Caco-2 (cell line): Measurements from ENCODE around the gene TTLL11. TPM values are rescaled to one million over a fixed set of nuclear protein-coding genes. Genes with fewer than 3 reads are reported as not detected.
A peak's percentile ranks its signal among the peaks of the same experiment; 100 is the strongest.

Source experiments
- BruUV-seq: library from RNA; stranded (reverse); fragments of 400-500 nt; replicated peaks from 2 replicates; lab custom pipeline; 2021; lab: Mats Ljungman, UMichigan
- CTCF ChIA-PET: fragments of 300-600 bp; sonication (Branson Sonifier 250); formaldehyde crosslinking; loops from one replicate; lab custom pipeline; 2022; ENCODE audit warnings: antibody characterized with exemption; lab: Charles Lee
- POLR2A ChIA-PET: fragments of 300-600 bp; sonication (Branson Sonifier 250); formaldehyde crosslinking; loops from one replicate; lab custom pipeline; 2022; ENCODE audit warnings: antibody characterized with exemption; lab: Charles Lee
- DNase-seq, 2 experiments: peaks; one replicate each; pipeline versions ENCODE4 v3.0.0 to v3.0.0-alpha.2; 2020 to 2022
- H3K27me3 ChIP-seq: replicated peaks from 2 replicates; pipeline ENCODE4 v1.6.0; 2011; ENCODE audit warnings: low read length; ENCODE audit not compliant: control insufficient read depth, insufficient read depth
- H3K36me3 ChIP-seq: 2 replicates; pipeline ENCODE4 v1.5.1; 2011; ENCODE audit warnings: low read length; ENCODE audit not compliant: control insufficient read depth, insufficient read depth
- H3K4me1 ChIP-seq: fragments of 250-450 bp; sonication (Bioruptor Pico); 2 replicates; pipeline ENCODE4 v1.5.1; 2020; ENCODE audit warnings: mild to moderate bottlenecking
- H3K4me3 ChIP-seq: 2 replicates; pipeline ENCODE4 v1.5.1; 2011; ENCODE audit warnings: low read depth, mild to moderate bottlenecking, control low read depth, low read length
- H3K9me3 ChIP-seq: fragments of 250-450 bp; sonication (Bioruptor Pico); 2 replicates; pipeline ENCODE4 v1.5.1; 2020; ENCODE audit warnings: mild to moderate bottlenecking, moderate library complexity
- H3K27ac Mint-ChIP-seq: one replicate; pipeline ENCODE4 v1.8.0; 2022; ENCODE audit warnings: mixed read lengths; ENCODE audit not compliant: unreplicated experiment
- H3K27me3 Mint-ChIP-seq: one replicate; pipeline ENCODE4 v1.8.0; 2022; ENCODE audit warnings: mixed read lengths; ENCODE audit not compliant: insufficient read depth, unreplicated experiment
- H3K36me3 Mint-ChIP-seq: one replicate; pipeline ENCODE4 v1.8.0; 2022; ENCODE audit warnings: mild to moderate bottlenecking, mixed read lengths; ENCODE audit not compliant: insufficient read depth, unreplicated experiment
- H3K4me1 Mint-ChIP-seq: one replicate; pipeline ENCODE4 v1.8.0; 2022; ENCODE audit warnings: low read depth, mixed read lengths; ENCODE audit not compliant: unreplicated experiment
- H3K4me3 Mint-ChIP-seq: one replicate; pipeline ENCODE4 v1.8.0; 2022; ENCODE audit warnings: mild to moderate bottlenecking, moderate library complexity, mixed read lengths; ENCODE audit not compliant: unreplicated experiment
- H3K9me3 Mint-ChIP-seq: one replicate; pipeline ENCODE4 v1.8.0; 2022; ENCODE audit warnings: mixed read lengths; ENCODE audit not compliant: unreplicated experiment
- intact Hi-C: fragments of 100-400 bp; cut with micrococcal nuclease; formaldehyde crosslinking; loops from one replicate; pipeline ENCODE4 v1.10.0; 2022; ENCODE audit not compliant: unreplicated experiment
- total RNA-seq: library from RNA; stranded (reverse); gene quantifications from 2 replicates; pipeline ENCODE4 v1.2.3, GENCODE V29; 2022
- TF ChIP-seq, protein P1 (sequence below), 2 experiments: fragments of 200-600 bp in 1 of 2; IDR thresholded peaks; 1 replicate in 1 of 2; 2 replicates in 1 of 2; pipeline versions ENCODE4 v1.5.1 to v1.8.0; 2011 to 2022; ENCODE audit warnings: antibody characterized with exemption in 1 of 2, control low read depth in 1 of 2, inconsistent platforms in 1 of 2, low read depth in 1 of 2, low read length in 1 of 2, mild to moderate bottlenecking in 1 of 2, moderate library complexity in 1 of 2; ENCODE audit not compliant: insufficient read depth in 1 of 2, severe bottlenecking in 1 of 2, unreplicated experiment in 1 of 2

Gene TTLL11
- total RNA-seq, 1 experiment from 2014 or later: 4.4 TPM

DNA sequence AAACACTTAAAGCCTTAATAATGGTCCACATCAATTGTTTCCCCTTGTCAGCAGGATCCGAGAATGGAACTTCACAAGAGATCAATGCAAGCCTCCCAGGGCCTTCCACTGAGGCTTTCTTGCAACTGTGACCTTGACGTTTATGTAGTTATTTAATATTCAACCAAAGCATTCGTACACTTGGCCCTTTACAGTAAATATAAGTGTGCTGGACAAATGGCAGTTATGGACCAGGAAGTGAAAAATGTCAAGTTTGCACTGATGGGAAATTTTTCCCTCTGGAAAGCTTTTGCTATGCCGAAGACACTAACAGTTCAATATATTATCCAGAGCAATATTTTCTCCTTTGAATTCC, 101.8 kb downstream of the TTLL11 start:
- Mint-ChIP-seq H3K4me3 (no peak overlapping the region), H3K36me3 (no peaks in the 10 kb centered on the region), H3K27me3 (no peaks in the 10 kb centered on the region), H3K9me3 (no peaks in the 10 kb centered on the region), H3K27ac (no peak overlapping the region), H3K4me1 (no peaks in the 10 kb centered on the region)
- DNase-seq: no peak
- ChIA-PET CTCF (interaction anchor here (1.6 kb wide), 1 partner anchor 304 kb away, joined by 3 read pairs; no protein-coding TSS in a partner anchor), POLR2A (no interaction called here)
- intact Hi-C loops: loop anchor here (5.0 kb wide), 1 partner anchor 54 kb away; no protein-coding TSS in a partner anchor
- Histone ChIP-seq H3K4me3 (no peak overlapping the region), H3K36me3 (no peaks in the 10 kb centered on the region), H3K9me3 (no peaks in the 10 kb centered on the region), H3K4me1 (no peaks in the 10 kb centered on the region), H3K27me3 (no peaks in the 10 kb centered on the region)
- no TSS peak for BruUV-seq
- TF ChIP-seq, protein P1, sequence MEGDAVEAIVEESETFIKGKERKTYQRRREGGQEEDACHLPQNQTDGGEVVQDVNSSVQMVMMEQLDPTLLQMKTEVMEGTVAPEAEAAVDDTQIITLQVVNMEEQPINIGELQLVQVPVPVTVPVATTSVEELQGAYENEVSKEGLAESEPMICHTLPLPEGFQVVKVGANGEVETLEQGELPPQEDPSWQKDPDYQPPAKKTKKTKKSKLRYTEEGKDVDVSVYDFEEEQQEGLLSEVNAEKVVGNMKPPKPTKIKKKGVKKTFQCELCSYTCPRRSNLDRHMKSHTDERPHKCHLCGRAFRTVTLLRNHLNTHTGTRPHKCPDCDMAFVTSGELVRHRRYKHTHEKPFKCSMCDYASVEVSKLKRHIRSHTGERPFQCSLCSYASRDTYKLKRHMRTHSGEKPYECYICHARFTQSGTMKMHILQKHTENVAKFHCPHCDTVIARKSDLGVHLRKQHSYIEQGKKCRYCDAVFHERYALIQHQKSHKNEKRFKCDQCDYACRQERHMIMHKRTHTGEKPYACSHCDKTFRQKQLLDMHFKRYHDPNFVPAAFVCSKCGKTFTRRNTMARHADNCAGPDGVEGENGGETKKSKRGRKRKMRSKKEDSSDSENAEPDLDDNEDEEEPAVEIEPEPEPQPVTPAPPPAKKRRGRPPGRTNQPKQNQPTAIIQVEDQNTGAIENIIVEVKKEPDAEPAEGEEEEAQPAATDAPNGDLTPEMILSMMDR (IDR thresholded peaks at IDR 0.05; ENCODE audit: insufficient read depth in 1 of 2, low read depth in 1 of 2, low read length in 1 of 2, severe bottlenecking in 1 of 2, unreplicated experiment in 1 of 2): no peak

DNA sequence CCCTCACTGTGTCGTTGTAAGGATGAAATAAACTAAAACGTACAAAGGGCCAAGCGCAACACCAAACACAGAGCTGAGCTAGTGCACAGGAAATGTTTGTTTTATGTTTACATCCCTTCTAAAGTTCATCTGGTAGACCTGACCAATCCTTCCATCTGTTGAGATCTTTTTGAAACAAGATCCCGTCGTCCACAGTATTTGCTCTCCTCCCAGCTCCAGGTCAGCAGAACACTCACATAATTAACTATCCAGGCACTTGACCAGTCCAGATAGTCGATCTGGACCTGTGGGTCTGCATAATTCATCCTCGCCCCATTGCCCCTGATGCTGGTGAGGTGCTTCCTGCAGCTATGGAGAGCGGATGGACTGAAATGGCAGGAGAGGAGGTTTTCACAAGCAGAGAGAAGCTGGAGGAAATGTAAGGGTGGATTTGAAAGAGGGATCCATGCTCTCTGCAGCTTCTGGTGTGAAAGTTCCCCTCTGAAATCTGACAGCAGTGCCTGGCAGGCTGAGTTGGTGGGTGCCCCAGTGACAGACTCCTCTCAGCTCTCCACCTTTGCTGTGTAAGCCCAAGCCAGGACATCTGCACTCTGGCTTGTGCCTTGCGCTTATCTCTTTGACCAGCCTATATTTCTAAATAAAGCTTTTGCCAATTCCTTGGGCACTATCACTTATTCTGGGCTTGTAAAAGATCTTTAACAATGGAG, 102.4 kb downstream of the TTLL11 start:
- TF ChIP-seq, protein P1 (IDR thresholded peaks at IDR 0.05; ENCODE audit: insufficient read depth in 1 of 2, low read depth in 1 of 2, low read length in 1 of 2, severe bottlenecking in 1 of 2, unreplicated experiment in 1 of 2): no peak
- no peaks in the 10 kb centered on the region for H3K27me3 Mint-ChIP-seq
- CTCF ChIA-PET: interaction anchor here (1.3 to 1.6 kb wide), 2 partner anchors 246 to 304 kb away, joined by 3 to 4 read pairs; no protein-coding TSS in a partner anchor
- Histone ChIP-seq H3K27me3 (no peaks in the 10 kb centered on the region), H3K4me1 (no peaks in the 10 kb centered on the region), H3K4me3 (no peak overlapping the region), H3K9me3 (no peaks in the 10 kb centered on the region), H3K36me3 (no peaks in the 10 kb centered on the region)
- no peak overlapping the region for H3K27ac Mint-ChIP-seq
- POLR2A ChIA-PET: no interaction called here
- no peaks in the 10 kb centered on the region for H3K9me3 Mint-ChIP-seq
- no TSS peak for BruUV-seq
- H3K36me3 Mint-ChIP-seq: no peaks in the 10 kb centered on the region
- H3K4me3 Mint-ChIP-seq: no peak overlapping the region
- no peak for DNase-seq
- intact Hi-C loops: loop anchor here (5.0 kb wide), 1 partner anchor 53 kb away; no protein-coding TSS in a partner anchor
- no peaks in the 10 kb centered on the region for H3K4me1 Mint-ChIP-seq

DNA sequence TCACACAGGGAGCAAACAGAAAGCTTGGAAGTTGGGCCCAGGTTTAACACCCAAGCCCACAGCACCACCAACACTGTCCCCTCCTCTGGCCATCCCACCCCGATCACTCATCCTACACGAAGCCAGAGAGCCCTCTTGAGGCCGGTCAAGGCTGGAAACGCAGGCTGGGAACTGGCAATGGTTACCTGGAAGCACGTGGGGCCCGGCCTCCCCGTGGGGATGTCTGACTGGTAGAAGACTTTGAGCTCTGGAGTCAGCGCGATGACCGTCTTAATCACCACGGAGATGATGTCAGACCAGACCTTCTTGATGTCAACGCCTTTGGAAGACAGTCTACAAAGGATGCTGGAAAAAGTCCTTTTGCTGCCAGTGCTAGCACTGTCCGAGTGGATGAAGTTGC, 104.1 kb downstream of the TTLL11 start:
- no TSS peak for BruUV-seq
- no peaks in the 10 kb centered on the region for H3K27me3 Mint-ChIP-seq
- DNase-seq: peak; percentile 37 to 46
- no peaks in the 10 kb centered on the region for H3K9me3 Mint-ChIP-seq
- H3K4me1 Mint-ChIP-seq: no peaks in the 10 kb centered on the region
- POLR2A ChIA-PET: no interaction called here
- H3K36me3 Mint-ChIP-seq: no peaks in the 10 kb centered on the region
- Histone ChIP-seq H3K36me3 (no peaks in the 10 kb centered on the region), H3K4me1 (no peaks in the 10 kb centered on the region), H3K27me3 (no peaks in the 10 kb centered on the region), H3K9me3 (no peaks in the 10 kb centered on the region), H3K4me3 (no peak overlapping the region)
- CTCF ChIA-PET: interaction anchor here (0.5 to 0.6 kb wide), 2 partner anchors 147 to 399 kb away, joined by 3 to 5 read pairs; no protein-coding TSS in a partner anchor
- H3K4me3 Mint-ChIP-seq: no peak overlapping the region
- TF ChIP-seq, protein P1 (IDR thresholded peaks at IDR 0.05; ENCODE audit: insufficient read depth in 1 of 2, low read depth in 1 of 2, low read length in 1 of 2, severe bottlenecking in 1 of 2, unreplicated experiment in 1 of 2): peak in 1 of 2 experiments; percentile 39
- no peak overlapping the region for H3K27ac Mint-ChIP-seq
- intact Hi-C loops: no loop called here
